IPS-18a (cell line): ENCODE measurements around the gene ROBO2.

Experiments used
- H3K27ac ChIP-seq: one replicate; pipeline ENCODE4 v1.5.1; 2013; ENCODE audit warnings: low read length
- H3K27me3 ChIP-seq: one replicate; pipeline ENCODE4 v1.6.1; 2013; ENCODE audit warnings: mild to moderate bottlenecking, low read length; ENCODE audit not compliant: control insufficient read depth, insufficient read depth
- H3K36me3 ChIP-seq: one replicate; pipeline ENCODE4 v1.6.1; 2013; ENCODE audit warnings: low read depth, low read length; ENCODE audit not compliant: control insufficient read depth
- H3K4me1 ChIP-seq: one replicate; pipeline ENCODE4 v1.6.1; 2013; ENCODE audit warnings: low read depth, low read length; ENCODE audit not compliant: control insufficient read depth
- H3K4me3 ChIP-seq: one replicate; pipeline ENCODE4 v1.5.1; 2013; ENCODE audit warnings: low read length
- H3K9ac ChIP-seq: one replicate; pipeline ENCODE4 v1.6.1; 2013; ENCODE audit warnings: mild to moderate bottlenecking, low read length, moderate library complexity
- H3K9me3 ChIP-seq: one replicate; pipeline ENCODE4 v1.6.1; 2013; ENCODE audit warnings: low read depth, low read length; ENCODE audit not compliant: control insufficient read depth

Gene ROBO2

DNA sequence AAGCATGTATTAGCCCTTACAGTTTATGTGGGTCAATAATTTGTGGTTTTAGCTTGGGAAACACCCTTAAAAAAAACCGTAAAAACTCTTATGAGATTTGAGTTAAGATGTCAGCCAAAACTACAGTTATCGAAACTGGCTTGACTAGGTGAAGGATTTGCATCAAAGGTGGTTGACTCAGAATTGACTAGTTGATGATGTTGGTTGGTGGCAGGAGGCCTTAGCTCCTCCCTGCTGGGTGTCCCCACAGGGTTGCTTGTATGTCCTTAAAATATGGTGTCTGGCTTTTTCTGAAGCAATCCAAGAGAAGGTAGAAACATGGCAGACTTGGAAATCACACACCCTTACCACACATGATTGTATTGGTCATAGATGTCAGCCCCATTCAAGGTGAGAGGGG is 305.1 kb downstream of the ROBO2 start:
- Histone ChIP-seq H3K4me1 (peaks cover 14% of the 10 kb centered on the region), H3K27ac (no peak overlapping the region), H3K9me3 (no peaks in the 10 kb centered on the region), H3K36me3 (no peaks in the 10 kb centered on the region), H3K9ac (no peak overlapping the region), H3K4me3 (no peak overlapping the region), H3K27me3 (no peaks in the 10 kb centered on the region)

DNA sequence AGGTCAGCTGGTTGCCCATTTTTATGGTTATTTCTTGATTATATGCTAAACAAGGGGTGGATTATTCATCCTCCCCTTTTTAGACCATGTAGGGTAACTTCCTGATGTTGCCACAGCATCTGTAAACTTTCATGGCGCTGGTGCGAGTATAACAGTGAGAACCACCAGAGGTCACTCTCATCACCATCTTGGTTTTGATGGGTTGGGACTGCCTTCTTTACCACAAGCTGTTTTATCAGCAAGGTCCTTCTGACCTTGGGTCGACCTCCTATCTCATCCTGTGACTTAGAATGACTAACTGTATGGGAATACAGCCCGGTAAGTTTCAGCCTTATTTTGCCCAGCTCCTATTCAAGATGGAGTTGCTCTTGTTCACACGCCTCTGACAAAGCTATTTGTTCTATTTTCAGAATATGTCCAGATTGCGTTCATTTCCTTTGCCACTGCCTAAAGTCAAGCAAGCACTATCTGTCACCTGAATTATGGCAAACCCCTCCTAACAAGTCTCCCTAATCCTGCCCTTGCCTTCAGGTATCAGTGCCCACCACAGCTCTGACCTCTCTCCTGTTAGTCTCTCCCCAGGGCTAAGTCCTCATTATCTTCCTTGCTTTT is 308.5 kb downstream of the ROBO2 start:
- no peak overlapping the region for H3K9ac ChIP-seq
- no peaks in the 10 kb centered on the region for H3K36me3 ChIP-seq
- no peaks in the 10 kb centered on the region for H3K9me3 ChIP-seq

DNA sequence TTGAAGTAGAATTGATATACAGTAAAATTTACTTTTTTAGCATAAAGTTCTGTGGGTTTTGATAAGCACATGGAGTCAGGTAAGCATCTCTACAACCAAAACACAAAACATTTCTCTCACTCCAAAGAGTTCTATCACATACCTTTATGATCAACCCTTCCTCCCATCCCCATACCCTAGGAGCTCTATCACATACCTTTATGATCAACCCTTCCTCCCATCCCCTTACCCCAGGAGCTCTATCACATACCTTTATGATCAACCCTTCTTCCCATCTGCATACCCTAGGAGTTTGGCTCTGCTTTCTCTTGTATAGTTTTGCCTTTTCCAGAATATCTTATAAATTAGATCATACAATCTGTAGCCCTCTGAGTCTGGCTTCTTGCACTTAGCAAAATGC is 315.1 kb downstream of the ROBO2 start:
- no peaks in the 10 kb centered on the region for H3K9me3 ChIP-seq
- H3K9ac ChIP-seq: no peak overlapping the region
- H3K4me3 ChIP-seq: no peak overlapping the region
- H3K36me3 ChIP-seq: no peaks in the 10 kb centered on the region
- no peaks in the 10 kb centered on the region for H3K27me3 ChIP-seq
- H3K4me1 ChIP-seq: peaks cover 5% of the 10 kb centered on the region
- H3K27ac ChIP-seq: no peak overlapping the region

More for the DNA sequence above, 308.5 kb downstream of the ROBO2 start:
- Histone ChIP-seq H3K4me1 (peaks cover 14% of the 10 kb centered on the region), H3K27me3 (no peaks in the 10 kb centered on the region), H3K27ac (no peak overlapping the region), H3K4me3 (no peak overlapping the region)

DNA sequence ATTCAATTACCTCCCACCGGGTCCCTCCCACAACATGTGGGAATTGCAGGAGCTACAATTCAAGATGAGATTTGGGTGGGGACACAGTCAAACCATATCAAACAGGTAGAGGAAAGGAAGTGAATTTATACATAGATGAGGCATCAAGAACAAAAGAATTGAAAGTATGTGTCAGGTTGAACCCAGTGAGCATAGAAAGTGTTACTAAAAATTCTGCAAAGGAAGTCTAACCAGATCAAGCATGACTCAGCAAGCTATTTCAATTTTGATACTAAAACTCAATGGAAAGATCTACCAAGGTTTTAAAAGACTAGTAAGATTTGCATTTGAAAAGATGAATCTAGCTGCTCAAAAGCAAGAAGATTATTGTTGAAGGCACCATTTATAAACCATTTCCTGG is 323.0 kb downstream of the ROBO2 start:
- H3K4me3 ChIP-seq: no peak overlapping the region
- peaks cover 5% of the 10 kb centered on the region for H3K4me1 ChIP-seq
- H3K27me3 ChIP-seq: no peaks in the 10 kb centered on the region
- H3K36me3 ChIP-seq: no peaks in the 10 kb centered on the region
- no peaks in the 10 kb centered on the region for H3K9me3 ChIP-seq
- no peak overlapping the region for H3K9ac ChIP-seq
- H3K27ac ChIP-seq: no peak overlapping the region

DNA sequence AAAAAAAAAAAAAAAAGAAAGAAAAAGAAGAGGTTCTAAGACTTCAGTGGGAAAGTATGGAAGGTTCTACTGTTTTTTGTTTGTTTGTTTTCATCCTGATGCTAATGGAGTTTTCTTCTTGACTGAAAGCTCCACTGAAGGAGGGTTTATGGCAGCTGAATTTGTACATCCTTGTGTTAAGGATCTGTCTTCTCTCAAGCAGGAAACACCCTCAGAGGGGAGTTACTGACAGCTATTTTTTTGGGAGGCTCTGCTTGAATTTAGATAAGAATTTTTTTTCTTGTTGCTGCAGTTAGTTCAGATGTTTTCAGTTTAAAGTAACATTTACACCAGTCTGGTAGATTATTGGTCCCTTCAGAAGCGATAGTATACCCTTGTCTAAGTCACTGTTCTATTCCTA is 325.3 kb downstream of the ROBO2 start:
- Histone ChIP-seq H3K27ac (no peak overlapping the region), H3K4me1 (no peaks in the 10 kb centered on the region), H3K9ac (no peak overlapping the region), H3K4me3 (no peak overlapping the region), H3K9me3 (no peaks in the 10 kb centered on the region), H3K36me3 (no peaks in the 10 kb centered on the region), H3K27me3 (no peaks in the 10 kb centered on the region)

DNA sequence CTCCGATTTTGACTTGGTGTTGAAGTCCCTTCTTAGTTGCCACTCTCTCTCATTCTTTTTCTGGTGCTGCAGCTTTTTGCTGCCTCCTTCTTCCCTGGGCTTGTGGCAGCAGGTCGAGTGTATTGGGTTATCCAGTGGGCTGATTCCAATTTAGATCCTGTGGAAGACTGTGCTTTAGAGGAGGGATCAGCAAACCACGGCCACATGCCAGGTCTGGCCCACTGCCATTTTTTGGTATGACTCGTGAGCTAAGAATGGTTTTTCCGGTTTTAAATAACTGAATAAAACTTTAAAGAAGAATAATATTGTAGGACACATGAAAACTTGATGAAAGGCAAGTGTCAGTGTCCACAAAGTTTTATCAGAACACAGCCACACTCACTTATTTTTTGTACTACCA is 330.5 kb downstream of the ROBO2 start:
- no peaks in the 10 kb centered on the region for H3K36me3 ChIP-seq
- H3K27me3 ChIP-seq: no peaks in the 10 kb centered on the region
- H3K4me1 ChIP-seq: no peaks in the 10 kb centered on the region
- H3K9ac ChIP-seq: no peak overlapping the region
- H3K27ac ChIP-seq: no peak overlapping the region
- no peaks in the 10 kb centered on the region for H3K9me3 ChIP-seq
- no peak overlapping the region for H3K4me3 ChIP-seq

DNA sequence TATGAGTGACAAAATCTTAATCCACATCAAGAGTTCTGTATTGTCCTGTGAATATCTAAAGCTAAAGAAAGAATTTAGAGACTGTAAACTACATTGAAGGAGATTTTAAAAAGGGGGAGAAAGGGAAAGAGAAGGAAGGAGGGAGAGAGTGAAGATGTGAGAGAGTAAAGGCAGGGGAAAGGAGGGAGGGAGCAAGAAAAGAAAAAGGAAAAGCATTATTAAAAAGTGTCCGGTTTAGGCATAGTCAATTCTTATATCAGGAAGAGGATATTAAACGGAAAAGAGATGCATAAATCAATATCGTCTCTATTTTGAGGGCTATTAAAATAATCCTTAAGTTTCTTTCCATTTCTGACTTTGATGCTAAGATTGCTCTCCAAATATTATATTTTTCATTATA is 332.1 kb downstream of the ROBO2 start:
- Histone ChIP-seq H3K9me3 (no peaks in the 10 kb centered on the region), H3K36me3 (no peaks in the 10 kb centered on the region), H3K9ac (no peak overlapping the region), H3K27me3 (no peaks in the 10 kb centered on the region), H3K4me3 (no peak overlapping the region), H3K27ac (no peak overlapping the region), H3K4me1 (no peaks in the 10 kb centered on the region)

DNA sequence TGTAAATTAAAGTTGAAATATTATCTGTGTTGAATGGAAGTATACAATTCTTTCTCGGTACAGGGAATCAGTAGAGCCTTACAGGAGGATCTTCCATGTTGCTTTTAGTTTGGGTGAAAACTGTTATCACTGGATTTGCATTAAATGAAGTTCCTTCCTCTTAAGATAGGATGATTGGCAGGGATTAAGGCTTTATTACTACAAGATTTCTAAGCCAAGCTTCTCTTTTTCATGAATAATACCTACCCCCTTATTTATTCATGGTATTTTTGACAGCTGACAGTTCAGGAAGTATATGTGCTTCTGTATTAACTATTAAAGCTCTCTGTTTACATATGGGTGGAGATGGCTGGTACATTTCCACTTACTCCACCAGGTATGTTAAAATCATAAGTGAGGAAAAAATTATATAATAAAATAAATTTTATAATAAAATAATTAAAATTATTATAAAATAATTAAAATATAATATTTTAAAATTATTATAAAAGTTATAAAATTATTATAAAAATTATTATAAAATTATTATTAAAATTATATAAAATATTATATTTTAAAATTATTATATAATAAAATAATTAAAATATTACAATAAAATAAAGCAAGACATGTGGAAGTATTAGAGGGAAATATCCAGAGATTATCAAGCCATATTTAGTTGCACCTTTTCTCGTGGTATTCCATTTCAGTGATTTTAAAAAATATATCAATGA is 332.9 kb downstream of the ROBO2 start:
- Histone ChIP-seq H3K36me3 (no peaks in the 10 kb centered on the region), H3K9me3 (no peaks in the 10 kb centered on the region), H3K27me3 (no peaks in the 10 kb centered on the region), H3K9ac (no peak overlapping the region), H3K27ac (no peak overlapping the region), H3K4me3 (no peak overlapping the region), H3K4me1 (no peaks in the 10 kb centered on the region)

DNA sequence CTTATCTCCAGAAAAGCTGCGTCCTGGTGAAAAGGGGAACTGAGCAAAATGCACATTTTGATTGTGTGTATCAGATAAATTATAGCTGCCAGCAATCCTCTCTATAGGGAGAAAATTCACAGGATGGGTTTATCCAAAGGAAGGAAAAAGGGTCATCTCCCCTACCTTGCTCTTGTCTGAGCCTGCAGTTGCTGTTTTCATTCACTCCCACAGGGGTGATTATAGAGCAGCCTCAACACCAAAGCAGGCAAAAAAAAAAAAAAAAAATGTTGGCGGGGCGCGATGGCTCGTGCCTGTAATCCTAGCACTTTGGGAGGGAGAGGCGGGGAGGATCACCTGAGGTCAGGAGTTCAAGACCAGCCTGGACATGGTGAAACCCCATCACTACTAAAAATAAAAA is 333.7 kb downstream of the ROBO2 start:
- Histone ChIP-seq H3K36me3 (no peaks in the 10 kb centered on the region), H3K27ac (no peak overlapping the region), H3K9me3 (no peaks in the 10 kb centered on the region), H3K27me3 (no peaks in the 10 kb centered on the region), H3K9ac (no peak overlapping the region), H3K4me3 (no peak overlapping the region), H3K4me1 (no peaks in the 10 kb centered on the region)

DNA sequence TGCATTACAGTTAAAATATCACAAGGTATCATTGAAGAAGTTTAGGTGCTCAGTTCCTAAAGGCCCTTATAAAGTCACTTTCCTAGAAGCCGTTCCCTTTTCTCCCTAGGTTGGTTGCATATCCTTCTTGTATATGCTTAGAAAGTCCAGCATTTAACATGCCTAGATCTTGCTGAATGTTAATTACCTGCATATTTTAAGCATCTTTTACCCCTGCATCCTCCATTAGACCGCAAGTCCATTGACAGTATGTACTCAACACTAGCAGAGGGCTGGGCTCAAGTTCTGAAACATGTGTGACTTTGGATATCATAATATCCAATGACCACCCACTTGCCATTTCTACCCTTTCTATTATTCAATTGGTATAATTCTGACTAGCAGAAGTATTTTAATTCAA is 336.6 kb downstream of the ROBO2 start:
- H3K27ac ChIP-seq: no peak overlapping the region
- H3K9me3 ChIP-seq: no peaks in the 10 kb centered on the region
- H3K9ac ChIP-seq: no peak overlapping the region
- H3K36me3 ChIP-seq: no peaks in the 10 kb centered on the region
- no peak overlapping the region for H3K4me3 ChIP-seq
- no peaks in the 10 kb centered on the region for H3K27me3 ChIP-seq
- no peaks in the 10 kb centered on the region for H3K4me1 ChIP-seq

DNA sequence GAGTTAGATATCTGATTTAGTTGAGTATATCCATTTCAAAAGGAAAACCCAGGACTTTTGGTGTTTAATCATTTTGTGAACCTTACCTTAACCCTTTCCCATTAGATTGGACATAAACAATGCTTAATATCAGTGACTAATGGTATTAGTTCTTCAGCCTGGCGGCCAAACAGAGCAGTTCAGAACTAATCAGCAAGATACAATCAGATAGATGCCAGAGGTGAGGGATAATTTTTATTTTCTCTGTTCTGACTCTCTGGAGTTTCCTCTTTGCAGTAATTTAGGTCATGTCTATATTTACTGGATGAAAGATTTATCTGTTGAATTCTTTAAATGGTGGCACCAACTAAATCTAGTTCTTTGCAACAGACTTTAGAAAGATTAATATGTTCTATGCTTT is 337.8 kb downstream of the ROBO2 start:
- no peaks in the 10 kb centered on the region for H3K9me3 ChIP-seq
- no peak overlapping the region for H3K9ac ChIP-seq
- H3K36me3 ChIP-seq: no peaks in the 10 kb centered on the region
- H3K4me1 ChIP-seq: no peaks in the 10 kb centered on the region
- H3K27ac ChIP-seq: no peak overlapping the region
- no peak overlapping the region for H3K4me3 ChIP-seq
- no peaks in the 10 kb centered on the region for H3K27me3 ChIP-seq

DNA sequence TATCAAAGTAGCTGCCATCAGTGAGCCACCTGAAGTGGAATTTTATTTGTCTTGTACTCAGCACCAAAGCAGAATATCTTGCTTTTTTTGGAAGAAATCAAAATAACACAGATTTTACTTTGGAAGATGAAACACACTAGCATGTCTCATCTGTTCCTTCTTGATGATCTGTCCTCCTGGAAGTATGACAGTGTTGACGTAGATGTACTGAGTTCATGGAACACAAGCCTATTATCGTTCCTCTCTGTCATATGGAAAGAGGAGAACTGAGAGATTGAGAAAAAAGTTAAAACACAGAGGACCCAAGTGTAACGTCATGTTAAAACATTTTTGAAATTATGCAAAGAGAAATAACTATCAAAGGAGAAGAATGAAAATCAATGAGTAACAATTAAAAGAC is 340.2 kb downstream of the ROBO2 start:
- H3K36me3 ChIP-seq: no peaks in the 10 kb centered on the region
- no peaks in the 10 kb centered on the region for H3K9me3 ChIP-seq
- H3K27me3 ChIP-seq: no peaks in the 10 kb centered on the region
- H3K27ac ChIP-seq: no peak overlapping the region
- H3K4me3 ChIP-seq: no peak overlapping the region
- no peak overlapping the region for H3K9ac ChIP-seq
- H3K4me1 ChIP-seq: no peaks in the 10 kb centered on the region
